Activated T-cell treated with anti-CD3 and anti-CD28 coated beads, Interleukin-2, amount 50 U/mL, for 24 hours (primary cell): ENCODE data around the gene DCST1.

Experiments
- DNase-seq: peaks from one replicate; pipeline ENCODE4 v3.0.0-alpha.2; 2020
- H3K27ac Mint-ChIP-seq: 2 replicates; pipeline ENCODE4 v1.8.0; 2020; ENCODE audit warnings: mild to moderate bottlenecking, mixed read lengths
- H3K27me3 Mint-ChIP-seq: 2 replicates; pipeline ENCODE4 v1.8.0; 2020; ENCODE audit warnings: mixed read lengths
- H3K36me3 Mint-ChIP-seq: 2 replicates; pipeline ENCODE4 v1.8.0; 2020; ENCODE audit warnings: low read depth, mixed read lengths
- H3K4me1 Mint-ChIP-seq: 2 replicates; pipeline ENCODE4 v1.8.0; 2020; ENCODE audit warnings: low read depth, mixed read lengths
- H3K4me3 Mint-ChIP-seq: 2 replicates; pipeline ENCODE4 v1.8.0; 2020; ENCODE audit warnings: mild to moderate bottlenecking, moderate library complexity, mixed read lengths
- H3K9me3 Mint-ChIP-seq: 2 replicates; pipeline ENCODE4 v1.8.0; 2020; ENCODE audit warnings: mixed read lengths

The DCST1 gene

DNA sequence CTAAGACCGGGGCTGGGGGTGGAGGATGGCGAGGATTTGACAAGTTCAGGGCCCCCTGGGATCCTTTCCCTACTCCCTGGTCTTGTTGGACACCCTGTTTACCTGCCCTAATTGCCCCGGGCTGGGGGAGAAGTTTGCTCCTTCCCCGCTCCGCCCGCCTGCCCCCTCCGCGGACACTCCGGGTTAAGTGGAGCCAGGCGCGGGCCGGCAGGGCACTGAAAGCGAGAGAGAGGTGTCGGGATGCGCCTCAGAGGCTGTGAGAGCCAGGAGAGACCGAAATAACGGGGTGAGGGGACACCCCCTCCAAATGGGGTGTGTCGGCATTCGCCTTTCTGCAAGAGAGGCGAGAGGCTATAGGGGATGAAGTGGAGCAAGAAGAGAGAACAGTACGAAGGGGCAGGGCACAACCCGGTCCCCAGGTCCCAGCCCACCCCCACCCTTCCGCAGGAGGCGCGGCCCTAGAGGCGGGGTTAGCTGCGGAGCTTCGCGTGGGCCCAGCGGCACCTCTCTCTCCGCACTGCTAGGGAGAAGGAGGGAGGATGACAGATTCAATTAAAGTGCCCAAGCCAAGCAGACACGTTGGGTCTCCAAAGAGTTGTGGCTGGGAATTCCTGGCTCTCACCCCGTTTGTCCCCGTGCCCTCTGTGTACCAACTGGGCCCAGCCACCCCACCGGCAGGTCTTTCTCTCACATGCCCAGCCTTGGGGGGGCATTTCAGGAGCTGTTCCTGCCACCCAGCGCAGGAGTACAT, 48.9 kb downstream of the DCST1 start:
- Mint-ChIP-seq H3K4me3 (peak overlapping the region; percentile 20), H3K9me3 (no peaks in the 10 kb centered on the region), H3K27me3 (peaks cover 47% of the 10 kb centered on the region), H3K4me1 (peaks cover 56% of the 10 kb centered on the region), H3K36me3 (peaks cover 2% of the 10 kb centered on the region), H3K27ac (no peak overlapping the region)
- DNase-seq: peak; percentile 54

DNA sequence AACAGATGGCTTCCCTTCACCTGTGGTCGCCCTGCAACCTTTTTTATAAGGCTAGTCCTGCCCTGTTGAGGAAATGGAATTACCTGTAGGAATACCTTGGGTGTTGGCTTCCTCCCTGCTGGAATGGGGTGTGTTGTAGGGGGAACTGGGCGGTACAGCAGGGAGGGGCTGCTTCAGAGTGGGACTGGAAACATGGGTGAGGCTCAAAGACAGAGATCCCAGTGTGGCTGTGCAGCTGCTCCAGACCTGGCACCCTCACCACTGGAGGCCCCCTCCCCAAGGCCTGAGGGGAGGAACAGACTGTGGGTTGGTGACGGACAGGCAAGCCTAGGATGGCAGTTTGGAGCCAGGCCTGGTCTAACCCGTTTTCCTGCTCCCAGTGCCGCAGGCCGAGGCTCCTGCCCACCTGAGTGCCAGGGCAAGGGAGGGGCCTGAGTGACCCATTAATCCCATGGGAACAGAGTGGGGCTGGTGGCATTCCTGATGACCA, 49.5 kb downstream of the DCST1 start:
- H3K36me3 Mint-ChIP-seq: peaks cover 2% of the 10 kb centered on the region
- no peak overlapping the region for H3K27ac Mint-ChIP-seq
- no peak overlapping the region for H3K4me3 Mint-ChIP-seq
- H3K27me3 Mint-ChIP-seq: peaks cover 47% of the 10 kb centered on the region
- no peak for DNase-seq
- H3K9me3 Mint-ChIP-seq: no peaks in the 10 kb centered on the region
- peaks cover 55% of the 10 kb centered on the region for H3K4me1 Mint-ChIP-seq

DNA sequence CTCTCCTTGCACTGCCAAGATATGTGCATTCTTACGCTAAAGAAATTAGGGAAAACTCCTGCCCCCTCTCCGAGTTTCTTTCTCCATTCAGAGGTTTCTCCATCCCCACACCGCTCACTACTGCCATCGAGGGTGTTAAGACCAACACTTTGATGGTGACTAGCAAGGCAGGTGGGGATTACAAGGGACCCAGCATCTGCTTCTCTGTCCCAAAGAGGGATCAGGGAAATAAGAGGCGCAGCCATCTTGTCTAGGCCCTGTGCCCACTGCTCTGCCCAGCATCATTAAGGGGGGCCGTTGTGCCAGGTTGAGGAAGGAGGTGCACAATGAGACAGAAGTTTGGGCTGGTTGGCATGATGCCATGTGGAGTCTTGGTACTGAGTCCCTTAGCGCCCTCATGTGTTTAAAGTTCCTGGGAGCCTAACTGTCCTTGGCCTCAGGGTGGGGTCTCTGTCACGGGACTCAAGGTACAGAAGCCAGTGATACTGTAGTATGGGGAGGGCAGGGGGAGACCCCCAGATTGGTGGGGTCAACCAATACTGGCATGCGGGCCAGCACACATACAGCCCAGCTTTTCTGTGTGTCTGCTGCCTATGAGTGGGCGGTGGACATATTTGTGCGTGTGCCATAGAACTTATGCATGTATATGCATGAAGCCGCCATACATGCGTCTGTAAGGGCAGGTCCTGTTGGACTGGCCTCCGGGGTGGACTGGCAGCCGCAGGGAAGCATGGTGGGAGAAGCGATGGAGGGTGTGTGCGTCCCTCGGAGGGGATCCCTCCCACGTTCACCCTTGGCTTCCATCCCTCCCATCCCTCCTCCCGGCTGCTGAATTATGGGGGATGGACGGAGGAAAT, 50.5 kb downstream of the DCST1 start:
- Mint-ChIP-seq H3K27me3 (peaks cover 45% of the 10 kb centered on the region), H3K9me3 (no peaks in the 10 kb centered on the region), H3K36me3 (peaks cover 2% of the 10 kb centered on the region), H3K27ac (peak overlapping the region; percentile 26), H3K4me3 (peak overlapping the region; percentile 92), H3K4me1 (peaks cover 49% of the 10 kb centered on the region)
- DNase-seq: peak; percentile 44

DNA sequence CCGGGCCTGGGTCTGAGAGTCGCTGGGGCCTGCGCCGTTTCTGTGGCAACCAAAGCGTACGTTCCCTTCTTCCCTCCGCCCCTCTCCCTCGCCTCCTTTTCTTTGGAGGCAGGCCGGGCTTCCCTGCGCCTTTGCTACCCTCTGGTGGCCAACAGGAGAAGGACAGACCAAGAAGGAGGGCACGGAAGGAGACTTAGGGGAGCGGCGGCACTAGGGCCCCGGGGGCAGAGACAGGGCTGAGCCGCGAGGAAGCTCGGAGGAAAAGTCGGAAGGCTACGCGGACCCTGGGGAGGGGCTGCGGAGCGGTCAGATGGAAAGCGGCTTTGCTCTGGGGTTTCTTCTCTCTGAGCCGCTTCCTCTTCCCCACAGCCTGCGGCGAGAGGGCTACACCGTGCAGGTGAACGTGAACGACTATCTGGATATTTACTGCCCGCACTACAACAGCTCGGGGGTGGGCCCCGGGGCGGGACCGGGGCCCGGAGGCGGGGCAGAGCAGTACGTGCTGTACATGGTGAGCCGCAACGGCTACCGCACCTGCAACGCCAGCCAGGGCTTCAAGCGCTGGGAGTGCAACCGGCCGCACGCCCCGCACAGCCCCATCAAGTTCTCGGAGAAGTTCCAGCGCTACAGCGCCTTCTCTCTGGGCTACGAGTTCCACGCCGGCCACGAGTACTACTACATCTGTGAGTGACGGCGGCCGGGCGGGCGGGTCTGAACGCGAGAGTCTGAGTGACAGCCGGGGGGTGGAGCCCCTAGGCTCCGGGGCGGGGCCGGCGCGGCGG, 51.3 kb downstream of the DCST1 start:
- H3K27ac Mint-ChIP-seq: peak overlapping the region; percentile 98
- H3K4me1 Mint-ChIP-seq: peaks cover 41% of the 10 kb centered on the region
- peaks cover 2% of the 10 kb centered on the region for H3K36me3 Mint-ChIP-seq
- peak; percentile 96 for DNase-seq
- no peaks in the 10 kb centered on the region for H3K9me3 Mint-ChIP-seq
- H3K27me3 Mint-ChIP-seq: peaks cover 37% of the 10 kb centered on the region
- H3K4me3 Mint-ChIP-seq: peak overlapping the region; percentile 92

DNA sequence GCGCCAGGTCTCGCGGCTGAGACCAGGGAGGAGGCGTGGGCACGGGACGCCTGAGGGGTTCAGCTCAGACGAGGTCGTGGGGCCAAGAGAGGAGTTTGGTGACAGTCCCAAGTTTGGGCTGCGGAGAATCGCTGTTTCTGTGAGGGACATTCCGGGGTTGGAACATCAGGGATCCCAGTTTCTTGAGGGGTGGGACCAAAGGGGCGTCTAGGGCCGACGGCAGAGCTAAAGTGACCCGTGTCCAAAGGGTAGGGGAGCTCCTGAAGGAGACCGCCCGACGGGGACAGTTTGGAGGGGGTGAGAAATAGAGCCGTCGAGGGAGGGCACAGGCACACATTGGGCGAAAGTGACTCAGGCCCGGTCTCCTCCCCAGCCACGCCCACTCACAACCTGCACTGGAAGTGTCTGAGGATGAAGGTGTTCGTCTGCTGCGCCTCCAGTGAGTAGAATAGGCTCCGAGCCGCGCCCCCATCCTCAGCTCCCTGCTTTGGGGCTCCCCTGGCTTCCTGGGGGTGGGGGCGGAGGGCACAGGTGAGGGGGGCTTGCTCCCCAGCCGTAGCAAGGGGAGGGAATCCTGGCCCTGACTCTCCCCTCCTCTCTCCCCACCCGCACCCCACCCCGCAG, 52.0 kb downstream of the DCST1 start:
- peak overlapping the region; percentile 92 for H3K4me3 Mint-ChIP-seq
- peaks cover 36% of the 10 kb centered on the region for H3K27me3 Mint-ChIP-seq
- peak; percentile 81 for DNase-seq
- H3K36me3 Mint-ChIP-seq: peaks cover 2% of the 10 kb centered on the region
- H3K4me1 Mint-ChIP-seq: peaks cover 40% of the 10 kb centered on the region
- H3K27ac Mint-ChIP-seq: peak overlapping the region; percentile 98
- no peaks in the 10 kb centered on the region for H3K9me3 Mint-ChIP-seq

DNA sequence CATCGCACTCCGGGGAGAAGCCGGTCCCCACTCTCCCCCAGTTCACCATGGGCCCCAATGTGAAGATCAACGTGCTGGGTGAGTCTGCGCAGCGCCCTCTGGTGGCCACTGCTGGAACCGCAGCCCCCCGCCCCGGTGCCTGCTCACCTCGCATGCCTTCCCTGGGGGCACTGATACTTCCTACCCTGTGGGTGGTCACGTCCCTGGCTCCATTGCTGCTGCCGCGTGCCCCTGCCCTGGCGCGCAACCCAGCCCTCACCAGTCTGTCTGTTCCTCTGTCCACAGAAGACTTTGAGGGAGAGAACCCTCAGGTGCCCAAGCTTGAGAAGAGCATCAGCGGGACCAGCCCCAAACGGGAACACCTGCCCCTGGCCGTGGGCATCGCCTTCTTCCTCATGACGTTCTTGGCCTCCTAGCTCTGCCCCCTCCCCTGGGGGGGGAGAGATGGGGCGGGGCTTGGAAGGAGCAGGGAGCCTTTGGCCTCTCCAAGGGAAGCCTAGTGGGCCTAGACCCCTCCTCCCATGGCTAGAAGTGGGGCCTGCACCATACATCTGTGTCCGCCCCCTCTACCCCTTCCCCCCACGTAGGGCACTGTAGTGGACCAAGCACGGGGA, 52.6 kb downstream of the DCST1 start:
- Mint-ChIP-seq H3K4me1 (peaks cover 39% of the 10 kb centered on the region), H3K27ac (peak overlapping the region; percentile 72), H3K4me3 (peak overlapping the region; percentile 92)

DNA sequence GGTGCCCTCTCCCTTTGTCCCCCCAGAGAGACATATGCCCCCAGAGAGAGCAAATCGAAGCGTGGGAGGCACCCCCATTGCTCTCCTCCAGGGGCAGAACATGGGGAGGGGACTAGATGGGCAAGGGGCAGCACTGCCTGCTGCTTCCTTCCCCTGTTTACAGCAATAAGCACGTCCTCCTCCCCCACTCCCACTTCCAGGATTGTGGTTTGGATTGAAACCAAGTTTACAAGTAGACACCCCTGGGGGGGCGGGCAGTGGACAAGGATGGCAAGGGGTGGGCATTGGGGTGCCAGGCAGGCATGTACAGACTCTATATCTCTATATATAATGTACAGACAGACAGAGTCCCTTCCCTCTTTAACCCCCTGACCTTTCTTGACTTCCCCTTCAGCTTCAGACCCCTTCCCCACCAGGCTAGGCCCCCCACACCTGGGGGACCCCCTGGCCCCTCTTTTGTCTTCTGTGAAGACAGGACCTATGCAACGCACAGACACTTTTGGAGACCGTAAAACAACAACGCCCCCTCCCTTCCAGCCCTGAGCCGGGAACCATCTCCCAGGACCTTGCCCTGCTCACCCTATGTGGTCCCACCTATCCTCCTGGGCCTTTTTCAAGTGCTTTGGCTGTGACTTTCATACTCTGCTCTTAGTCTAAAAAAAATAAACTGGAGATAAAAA, 53.4 kb downstream of the DCST1 start:
- Mint-ChIP-seq H3K27me3 (peaks cover 26% of the 10 kb centered on the region), H3K4me3 (no peak overlapping the region), H3K4me1 (peaks cover 37% of the 10 kb centered on the region), H3K27ac (no peak overlapping the region), H3K9me3 (no peaks in the 10 kb centered on the region), H3K36me3 (peaks cover 2% of the 10 kb centered on the region)
- no peak for DNase-seq

More for the DNA sequence above, 52.6 kb downstream of the DCST1 start:
- Mint-ChIP-seq H3K36me3 (peaks cover 2% of the 10 kb centered on the region), H3K9me3 (no peaks in the 10 kb centered on the region), H3K27me3 (peaks cover 32% of the 10 kb centered on the region)
- DNase-seq: peak; percentile 90

DNA sequence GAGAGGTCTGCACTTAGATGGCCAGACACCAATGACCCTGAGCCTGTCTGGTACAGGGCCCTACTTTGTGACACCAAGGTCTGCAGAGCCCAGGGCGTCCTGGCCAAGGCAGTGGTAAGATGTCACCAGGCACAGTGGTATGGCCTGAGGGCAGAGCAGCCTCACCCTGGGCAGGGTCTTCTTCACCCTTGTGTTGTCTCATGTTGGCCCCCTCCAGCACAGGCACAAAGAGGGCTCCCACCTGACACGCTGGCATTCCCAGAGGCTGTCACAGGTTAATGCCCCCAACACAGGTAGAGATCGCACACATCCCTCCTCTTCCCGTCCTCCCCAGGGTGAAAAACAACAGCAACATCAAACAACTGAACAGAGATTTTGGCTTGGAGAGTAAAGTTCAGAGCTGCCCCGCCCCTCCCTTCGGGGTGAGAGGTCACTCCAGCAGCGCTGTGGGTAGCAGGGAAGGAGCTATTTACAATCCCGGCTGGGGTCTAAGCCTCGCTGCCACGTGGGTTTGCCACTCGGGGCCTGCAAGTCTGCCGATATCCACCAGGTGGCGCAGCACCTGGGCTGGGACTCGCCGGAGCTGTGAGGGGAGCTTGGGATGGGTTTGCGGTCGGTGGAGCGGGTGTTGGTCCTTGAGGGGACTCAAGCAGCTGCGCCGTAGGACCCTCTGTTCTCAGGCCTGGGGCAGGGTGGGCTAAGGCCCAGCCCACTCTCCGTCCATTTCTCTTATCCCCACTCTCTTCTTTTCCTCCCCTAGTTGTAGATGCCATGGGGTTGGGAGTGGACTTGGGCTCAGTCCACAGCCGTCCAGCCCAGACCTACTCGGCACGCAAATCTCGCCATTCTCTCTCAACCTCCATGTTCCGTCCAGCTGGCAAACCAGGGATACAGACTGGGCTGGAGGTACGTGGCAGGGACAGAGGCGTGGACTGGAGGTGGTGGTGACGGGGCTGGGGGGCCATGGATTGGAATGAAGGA, 57.7 kb downstream of the DCST1 start:
- Mint-ChIP-seq H3K36me3 (no peaks in the 10 kb centered on the region), H3K4me1 (peaks cover 6% of the 10 kb centered on the region), H3K27ac (peak overlapping the region; percentile 55), H3K4me3 (no peak overlapping the region), H3K27me3 (peaks cover 4% of the 10 kb centered on the region), H3K9me3 (no peaks in the 10 kb centered on the region)
- DNase-seq: peak; percentile 89

DNA sequence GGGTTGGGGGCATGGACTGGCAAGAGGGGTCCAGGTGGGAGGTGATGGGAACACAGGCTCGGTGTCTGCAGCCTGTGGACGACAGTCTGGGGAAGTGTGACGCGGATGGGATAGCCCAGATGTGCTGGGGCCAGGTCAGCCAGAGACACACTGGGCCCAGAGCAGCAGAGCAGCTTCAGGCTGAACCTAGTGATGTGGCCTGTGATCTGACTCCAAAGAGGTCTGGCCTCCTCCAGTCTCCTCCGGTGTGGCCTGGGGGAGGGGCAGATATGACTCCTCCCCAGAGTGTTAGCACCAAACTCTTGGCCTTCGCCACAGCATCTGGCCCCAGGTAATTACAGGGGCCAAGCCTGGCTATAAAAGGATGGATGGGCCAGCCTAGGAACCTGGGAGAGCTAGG, 58.5 kb downstream of the DCST1 start:
- H3K4me3 Mint-ChIP-seq: no peak overlapping the region

DNA sequence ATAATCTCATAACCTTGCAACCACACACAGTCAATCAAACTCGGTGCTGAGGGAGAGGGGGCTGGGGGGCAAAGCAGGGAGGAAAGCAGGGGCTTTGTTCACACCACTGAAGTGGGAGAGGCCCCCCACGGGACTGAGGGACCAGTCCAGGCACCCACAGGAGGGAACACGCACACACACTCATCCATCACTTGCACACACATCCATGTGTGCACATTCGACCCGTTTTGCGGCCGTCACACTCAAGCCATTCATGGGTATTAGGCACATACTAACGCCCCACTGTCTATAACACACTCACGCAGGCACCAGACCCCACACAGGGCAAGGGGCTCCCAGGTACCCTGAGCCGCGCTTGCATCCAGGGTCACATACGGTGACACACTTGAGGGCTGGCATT, 59.0 kb downstream of the DCST1 start:
- Mint-ChIP-seq H3K4me3 (no peak overlapping the region), H3K36me3 (no peaks in the 10 kb centered on the region), H3K27me3 (peaks cover 4% of the 10 kb centered on the region), H3K27ac (no peak overlapping the region), H3K9me3 (no peaks in the 10 kb centered on the region), H3K4me1 (peaks cover 5% of the 10 kb centered on the region)
- no peak for DNase-seq

More for the DNA sequence above, 58.5 kb downstream of the DCST1 start:
- Mint-ChIP-seq H3K4me1 (peaks cover 5% of the 10 kb centered on the region), H3K27me3 (peaks cover 4% of the 10 kb centered on the region), H3K9me3 (no peaks in the 10 kb centered on the region), H3K27ac (no peak overlapping the region), H3K36me3 (no peaks in the 10 kb centered on the region)
- DNase-seq: no peak

DNA sequence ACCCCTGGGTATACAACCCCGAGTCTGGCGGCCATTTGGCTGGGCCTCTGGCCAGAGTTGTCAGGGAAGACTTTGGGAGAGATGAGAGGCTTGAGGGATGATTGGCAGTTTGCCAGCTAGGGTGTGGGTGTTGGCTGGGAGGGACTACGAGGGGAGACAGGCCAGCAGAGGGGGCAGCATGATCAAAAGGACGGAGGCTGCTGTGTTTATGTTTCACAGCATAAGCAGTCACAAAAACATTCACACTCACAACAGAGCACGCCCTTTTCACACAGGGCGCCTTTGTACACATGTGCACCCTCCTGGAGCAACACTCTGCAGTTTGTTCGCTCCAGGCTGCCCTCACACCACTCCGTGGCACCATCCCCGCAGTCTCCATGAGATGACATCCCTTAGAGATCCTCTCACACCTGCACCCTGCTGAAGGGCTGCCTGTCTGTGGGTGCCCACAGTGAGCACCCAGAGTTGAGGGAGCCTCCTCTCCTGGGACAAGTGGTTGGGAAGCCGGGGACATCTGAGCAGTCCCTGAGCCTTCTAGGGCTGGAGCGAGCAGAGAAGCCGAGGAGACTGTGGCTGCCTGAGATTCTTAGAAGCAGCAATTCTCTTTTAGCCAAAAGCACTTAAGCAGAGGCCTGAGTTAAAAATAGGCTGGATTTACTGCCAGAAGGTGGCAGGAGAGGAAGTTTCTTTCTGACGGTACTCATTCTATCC, 60.4 kb downstream of the DCST1 start:
- Mint-ChIP-seq H3K9me3 (no peaks in the 10 kb centered on the region), H3K27me3 (peaks cover 4% of the 10 kb centered on the region), H3K36me3 (no peaks in the 10 kb centered on the region), H3K27ac (no peak overlapping the region), H3K4me1 (peaks cover 5% of the 10 kb centered on the region), H3K4me3 (no peak overlapping the region)
- DNase-seq: peak; percentile 34

DNA sequence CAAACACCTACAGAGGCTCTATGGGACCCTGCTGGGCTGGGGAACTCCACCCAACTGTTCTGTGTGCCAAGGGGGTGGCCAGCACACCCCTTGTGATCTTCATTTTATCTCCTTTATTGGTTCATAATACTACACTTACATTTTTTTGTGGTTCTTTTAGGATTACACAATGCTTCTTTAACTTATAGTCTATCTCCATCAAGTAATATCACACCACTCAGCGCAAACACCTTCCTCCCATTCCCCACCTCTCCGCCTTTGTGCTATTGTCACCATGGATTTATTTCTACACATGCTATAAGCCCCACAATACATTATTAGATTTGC, 61.0 kb downstream of the DCST1 start:
- Mint-ChIP-seq H3K36me3 (no peaks in the 10 kb centered on the region), H3K9me3 (no peaks in the 10 kb centered on the region), H3K27me3 (peaks cover 4% of the 10 kb centered on the region), H3K27ac (no peak overlapping the region), H3K4me3 (no peak overlapping the region), H3K4me1 (peaks cover 5% of the 10 kb centered on the region)
- DNase-seq: no peak
